Medulla oblongata (tissue), 1 donor: ENCODE data around the gene AEBP2.
"Not testable (repeated sequence)": the region's sequence is repeated elsewhere in the genome, so short reads cannot be mapped to it uniquely, and the experiment has no call there.

ENCODE experiments used
- DNase-seq: peaks from one replicate; pipeline ENCODE4 v3.0.0-alpha.2; 2015; ENCODE audit errors: extremely low spot score

AEBP2 gene

DNA sequence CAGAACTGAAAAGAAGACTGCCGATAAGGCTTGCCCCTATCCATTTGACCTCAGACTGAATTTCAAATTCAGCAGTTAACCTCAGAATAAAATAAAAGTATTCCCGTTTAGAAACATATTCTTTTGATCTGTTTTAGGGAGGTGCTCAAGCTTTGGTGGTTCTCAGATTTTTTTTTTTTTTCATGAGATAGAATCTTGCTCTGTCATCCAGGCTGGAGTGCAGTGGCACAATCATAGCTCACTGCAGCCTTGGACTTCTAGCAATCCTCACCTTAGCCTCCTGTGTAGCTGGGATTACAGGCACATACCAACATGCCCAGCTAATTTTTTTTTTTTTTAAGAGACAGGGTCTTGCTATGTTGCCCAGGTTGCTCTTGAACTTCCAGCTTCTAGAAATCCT lies 15.5 kb downstream of the AEBP2 start:
- no peak for DNase-seq

DNA sequence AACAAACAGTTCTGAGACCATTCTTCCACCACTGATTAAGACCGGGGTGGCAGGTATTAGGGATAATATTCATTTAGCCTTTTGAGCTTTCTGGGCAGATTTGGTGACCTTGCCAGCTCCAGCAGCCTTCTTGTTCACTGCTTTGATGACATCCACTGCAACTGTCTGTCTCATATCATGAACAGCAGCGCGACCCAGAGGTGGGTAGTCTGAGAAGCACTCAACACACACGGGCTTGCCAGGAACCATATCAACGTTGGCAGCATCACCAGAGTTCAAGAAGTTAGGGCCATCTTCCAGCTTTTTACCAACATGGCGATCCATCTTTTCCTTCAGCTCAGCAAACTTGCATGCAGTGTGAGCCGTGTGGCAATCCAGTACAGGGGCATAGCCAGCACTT lies 16.9 kb downstream of the AEBP2 start:
- DNase-seq, result no peak

DNA sequence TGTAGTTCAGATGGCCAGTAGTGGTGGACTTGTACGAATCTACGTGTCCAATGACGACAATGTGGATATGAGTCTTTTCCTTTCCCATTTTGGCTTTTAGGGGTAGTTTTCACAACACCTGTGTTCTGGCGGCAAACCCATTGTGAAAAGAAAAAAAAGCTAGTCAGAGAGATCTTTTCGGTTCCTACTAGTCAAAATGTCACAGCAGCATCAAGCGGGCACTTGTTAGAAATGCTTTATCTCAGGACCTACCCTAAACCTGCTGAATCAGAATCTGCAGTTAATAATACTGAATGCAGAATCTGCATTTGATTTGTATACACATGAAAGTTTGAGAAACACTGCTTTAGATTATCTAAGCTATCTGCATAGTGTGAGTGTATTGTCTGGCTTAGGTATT lies 18.3 kb downstream of the AEBP2 start:
- no peak for DNase-seq

DNA sequence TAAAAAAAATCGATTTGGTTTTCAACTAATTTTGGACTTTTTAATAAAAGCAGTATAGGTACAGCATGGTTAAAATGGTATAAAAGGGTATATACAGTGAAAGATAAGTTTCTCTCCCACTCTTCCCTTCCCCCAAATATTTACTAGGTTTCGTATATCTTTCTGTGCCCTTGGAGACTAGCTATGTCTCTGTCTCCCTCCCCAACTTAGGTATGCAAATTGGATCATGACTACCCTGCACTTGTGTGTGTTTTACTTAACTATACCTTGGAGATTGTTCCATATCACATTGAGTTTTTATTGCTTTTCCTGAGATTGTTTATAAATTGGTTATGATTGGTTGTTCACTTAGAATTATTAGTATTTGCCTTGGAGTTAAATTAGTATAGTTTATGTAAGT lies 19.4 kb downstream of the AEBP2 start:
- DNase-seq, result no peak

DNA sequence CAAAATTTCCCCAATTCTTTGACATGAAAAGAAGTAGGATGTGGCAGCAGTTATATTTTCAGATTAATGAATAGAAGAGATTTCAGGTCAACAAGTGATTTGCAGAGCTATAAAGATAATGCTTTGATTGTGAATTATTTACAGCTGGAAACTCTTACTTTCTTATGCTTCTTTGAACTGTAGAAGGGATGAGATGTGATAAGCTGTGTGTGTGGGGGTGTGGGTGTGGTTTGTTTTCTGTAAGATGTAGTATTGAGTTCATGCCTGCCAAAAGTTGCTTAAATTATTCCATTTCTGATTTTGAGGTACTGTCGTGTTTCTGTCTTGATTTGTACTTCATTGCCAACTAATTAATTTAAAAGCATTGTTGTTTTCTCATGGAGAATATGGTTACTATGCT lies 22.7 kb downstream of the AEBP2 start:
- DNase-seq, result no peak

DNA sequence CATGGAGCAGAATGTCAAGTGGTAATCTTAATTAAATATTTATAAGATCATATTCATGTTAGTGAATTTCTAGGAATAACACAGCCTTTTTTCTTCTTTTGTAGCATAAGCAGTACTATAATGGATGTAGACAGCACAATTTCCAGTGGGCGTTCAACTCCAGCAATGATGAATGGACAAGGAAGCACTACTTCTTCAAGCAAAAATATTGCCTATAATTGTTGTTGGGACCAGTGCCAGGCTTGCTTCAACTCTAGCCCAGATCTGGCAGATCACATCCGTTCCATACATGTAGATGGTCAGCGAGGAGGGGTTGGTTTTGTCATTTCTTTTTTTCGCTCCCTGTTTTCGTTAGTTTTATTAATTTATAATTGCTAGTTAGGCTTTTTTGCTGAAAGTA lies 23.1 kb downstream of the AEBP2 start:
- no peak for DNase-seq

DNA sequence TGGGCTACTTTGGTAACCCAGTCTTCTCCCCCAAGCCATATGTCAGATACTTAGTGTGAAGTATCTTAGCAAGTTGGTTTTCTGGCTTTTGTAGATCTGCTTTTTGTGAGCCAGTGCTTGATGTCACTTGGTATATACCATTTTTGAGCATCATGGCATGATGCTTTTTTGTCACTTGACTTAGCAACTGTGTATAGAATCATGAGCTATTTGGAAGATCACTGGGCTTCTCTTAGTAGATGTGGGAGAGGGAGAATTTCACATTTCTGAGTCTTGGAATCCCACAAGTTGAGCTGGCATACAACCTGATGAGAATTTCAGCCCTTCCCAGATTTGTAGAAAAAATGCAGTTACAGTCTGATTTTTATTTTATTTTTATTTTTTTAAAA lies 24.9 kb downstream of the AEBP2 start:
- DNase-seq, result no peak

DNA sequence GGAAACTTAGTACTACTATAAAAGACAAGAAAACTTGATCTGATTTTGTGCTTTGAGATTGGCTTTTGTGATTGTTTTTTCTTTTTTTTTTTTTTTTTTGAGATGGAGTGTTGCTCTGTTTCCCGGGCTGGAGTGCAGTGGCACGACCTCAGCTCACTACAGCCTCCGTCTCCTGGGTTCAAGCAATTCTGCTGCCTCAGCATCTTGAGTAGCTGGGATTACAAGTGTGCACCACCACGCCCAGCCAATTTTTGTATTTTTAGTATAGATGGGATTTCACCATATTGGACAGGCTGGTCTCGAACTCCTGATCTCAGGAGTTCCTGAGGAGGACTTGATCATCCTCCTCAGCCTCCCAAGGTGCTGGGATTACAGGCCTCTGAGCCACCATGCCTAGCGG lies 26.4 kb downstream of the AEBP2 start:
- no peak for DNase-seq

DNA sequence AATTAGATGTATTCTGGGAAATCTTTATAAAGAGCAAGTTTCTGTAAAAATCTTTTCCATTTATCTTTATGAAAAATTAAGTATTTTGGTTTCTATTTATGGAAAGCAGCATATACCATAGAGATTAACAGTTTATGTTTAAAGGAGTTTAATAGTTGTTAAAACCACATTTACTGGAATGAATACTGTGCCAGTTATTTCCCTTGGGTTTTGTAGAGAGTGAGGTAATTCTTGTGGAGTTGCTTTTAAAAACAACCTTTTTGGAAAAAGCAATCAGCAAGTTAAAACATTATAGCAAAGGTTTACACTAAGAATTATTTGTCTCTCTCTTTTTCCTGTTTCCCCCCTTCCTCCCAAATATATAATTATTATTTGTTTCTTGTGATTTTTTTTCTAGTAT lies 34.9 kb downstream of the AEBP2 start:
- DNase-seq, result no peak

DNA sequence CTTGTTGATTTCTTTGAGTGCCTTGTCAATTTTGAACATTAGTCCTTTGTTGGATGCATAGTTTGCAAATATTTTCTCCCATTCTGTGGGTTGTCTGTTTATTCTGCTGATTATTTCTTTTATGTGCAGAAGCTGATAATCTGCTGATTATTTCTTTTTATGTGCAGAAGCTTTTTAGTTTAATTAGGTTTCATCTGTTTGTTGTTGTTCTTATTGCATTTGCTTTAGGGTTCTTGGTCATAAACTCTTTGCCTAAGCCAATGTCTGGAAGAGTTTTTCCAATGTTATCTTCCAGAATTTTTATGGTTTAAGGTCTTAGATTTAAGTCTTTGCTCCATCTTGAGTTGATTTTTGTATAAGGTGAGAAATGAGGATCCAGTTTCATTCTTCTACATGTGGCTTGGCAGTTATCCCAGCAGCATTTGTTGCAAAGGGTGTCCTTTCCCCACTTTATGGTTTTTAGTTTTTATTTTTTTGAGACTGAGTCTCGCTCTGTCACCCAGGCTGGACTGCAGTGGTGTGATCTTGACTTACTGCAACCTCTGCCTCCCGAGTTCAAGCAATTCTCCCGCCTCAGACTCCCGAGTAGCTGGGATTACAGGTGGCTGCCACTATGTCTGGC lies 36.7 kb downstream of the AEBP2 start:
- not testable (repeated sequence) for DNase-seq

DNA sequence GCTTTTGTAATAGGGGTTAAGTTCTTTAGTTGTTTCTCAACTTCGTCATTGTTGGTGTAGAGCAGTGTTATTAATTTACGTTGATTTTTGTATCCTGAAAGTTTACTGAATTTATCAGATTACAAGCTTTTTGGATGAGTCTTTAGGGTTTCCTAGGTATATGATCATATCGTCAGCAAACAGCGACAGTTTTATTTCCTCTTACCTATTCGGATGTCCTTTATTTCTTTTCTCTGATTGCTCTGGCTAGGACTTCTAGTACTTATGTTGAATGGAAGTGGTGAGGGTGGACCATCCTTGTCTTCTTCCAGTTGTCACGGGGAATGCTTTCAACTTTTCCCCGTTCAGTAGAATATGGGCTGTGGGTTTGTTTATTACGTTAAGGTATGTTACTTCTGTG lies 37.8 kb downstream of the AEBP2 start:
- DNase-seq, result no peak

DNA sequence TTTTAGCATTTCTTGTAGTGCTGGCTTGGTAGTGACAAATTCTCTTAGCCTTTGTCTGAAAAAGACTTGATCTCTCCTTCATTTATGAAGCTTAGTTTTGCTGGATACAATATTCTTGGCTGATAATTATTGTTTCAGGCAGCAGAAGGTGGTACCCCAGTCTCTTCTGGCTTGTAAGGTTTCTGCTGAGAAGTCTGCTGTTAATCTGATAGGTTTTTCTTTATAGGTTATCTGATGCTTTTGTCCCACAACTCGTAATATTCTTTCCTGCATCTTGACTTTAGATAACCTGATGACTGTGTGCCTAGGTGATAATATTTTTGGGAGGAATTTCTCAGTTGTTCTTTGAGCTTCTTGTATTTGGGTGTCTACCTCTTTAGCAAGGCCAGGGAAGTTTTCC lies 41.2 kb downstream of the AEBP2 start:
- no peak for DNase-seq

DNA sequence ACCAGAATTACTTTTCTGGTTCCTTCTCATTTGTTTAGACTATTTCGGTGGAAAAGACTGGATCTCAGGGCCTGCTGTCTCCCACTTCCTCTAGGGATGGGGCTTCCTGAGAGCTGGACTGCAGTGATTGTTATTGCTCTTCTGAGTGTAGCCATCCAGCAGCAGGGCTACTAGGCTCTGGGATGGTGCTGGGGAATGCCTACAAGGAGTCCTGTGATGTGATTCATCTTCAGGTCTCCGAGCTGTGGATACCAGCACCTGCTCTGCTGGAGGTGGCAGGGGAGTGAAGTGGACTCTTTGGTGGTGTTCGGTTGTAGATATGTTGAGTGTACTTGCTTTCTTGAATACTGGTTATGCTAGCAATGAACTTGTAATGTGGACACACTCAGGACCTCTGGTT lies 42.7 kb downstream of the AEBP2 start:
- DNase-seq, result no peak

DNA sequence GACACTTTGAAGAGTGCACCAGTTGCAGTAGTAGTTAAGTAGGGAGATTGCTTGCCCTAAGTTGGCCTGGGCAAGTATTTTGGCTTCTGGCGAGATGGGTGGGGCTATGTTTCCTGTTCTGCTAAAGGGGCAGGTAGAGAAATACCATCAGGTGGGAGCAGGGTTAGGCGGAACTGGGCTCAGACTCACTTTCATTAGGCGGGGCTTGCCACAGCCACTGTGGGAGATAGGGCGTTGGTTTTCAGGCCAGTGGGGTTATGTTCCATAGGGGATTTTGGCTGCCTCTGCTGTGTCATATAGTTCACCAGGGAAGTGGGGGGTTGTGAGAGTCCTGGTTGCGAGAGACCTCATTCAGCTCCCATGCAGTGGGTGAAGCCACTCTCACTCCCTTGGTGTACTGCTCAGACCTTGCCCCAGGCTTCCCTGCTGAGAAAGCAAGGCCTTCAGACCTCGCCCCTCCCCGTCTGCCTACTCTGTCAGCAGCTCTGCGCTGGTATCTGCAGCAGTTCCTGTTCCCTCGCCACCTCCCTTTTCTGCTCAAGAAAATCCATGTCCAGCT lies 43.3 kb downstream of the AEBP2 start:
- no peak for DNase-seq

DNA sequence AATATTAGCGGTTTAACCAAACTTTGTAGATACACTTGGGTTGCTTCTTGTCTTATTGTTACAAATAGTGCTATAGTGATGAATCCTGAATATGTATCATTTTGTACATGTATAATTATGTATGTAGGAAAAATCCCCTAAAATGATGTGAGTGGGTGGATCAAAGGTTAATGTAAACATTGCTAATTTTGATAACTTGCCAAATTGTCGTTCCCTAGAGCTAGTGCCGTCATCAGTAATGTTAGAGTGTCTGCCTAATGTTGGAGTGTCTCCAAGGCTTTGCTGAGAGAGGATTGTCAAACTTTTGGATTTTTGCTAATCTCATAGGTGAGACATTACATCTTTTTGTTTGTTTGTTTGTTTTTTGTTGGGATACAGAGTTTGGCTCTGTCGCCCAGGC lies 44.4 kb downstream of the AEBP2 start:
- no peak for DNase-seq

DNA sequence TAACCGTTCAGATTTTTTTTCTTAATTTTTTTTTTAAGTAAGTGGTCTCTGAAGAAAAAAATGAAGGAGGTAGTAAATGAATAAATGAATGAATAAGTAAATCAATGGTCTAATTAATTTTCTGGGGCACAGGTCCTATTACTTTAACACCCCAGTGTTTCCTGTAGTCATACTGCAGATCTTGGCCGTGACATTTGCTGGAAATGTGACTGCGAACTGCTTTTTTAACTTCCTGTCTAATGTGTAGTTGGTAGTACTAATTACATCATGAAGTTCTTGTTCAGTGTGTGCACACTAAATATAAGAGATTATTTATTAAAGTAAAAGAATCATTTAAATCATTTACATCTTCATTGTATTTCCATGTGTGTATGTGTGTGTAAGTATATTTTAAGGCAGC lies 45.4 kb downstream of the AEBP2 start:
- DNase-seq, result no peak

DNA sequence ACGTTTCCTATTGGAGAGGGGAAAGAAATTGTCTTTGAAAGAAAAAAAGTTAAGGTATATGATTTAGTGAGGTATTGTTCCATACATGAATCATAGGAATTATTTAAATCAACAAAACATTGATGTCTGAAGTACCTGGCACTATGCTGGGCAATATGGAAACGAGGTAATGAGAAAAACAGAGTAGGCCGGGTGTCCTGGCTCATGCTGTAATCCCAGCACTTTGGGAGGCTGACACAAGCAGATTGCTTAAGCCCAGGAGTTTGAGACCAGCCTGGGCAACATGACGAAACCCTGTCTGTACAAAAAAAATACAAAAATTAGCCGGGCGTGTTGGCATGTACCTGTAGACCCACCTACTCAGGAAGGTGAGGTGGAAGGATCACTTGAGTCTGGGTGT lies 45.9 kb downstream of the AEBP2 start:
- DNase-seq, result no peak

DNA sequence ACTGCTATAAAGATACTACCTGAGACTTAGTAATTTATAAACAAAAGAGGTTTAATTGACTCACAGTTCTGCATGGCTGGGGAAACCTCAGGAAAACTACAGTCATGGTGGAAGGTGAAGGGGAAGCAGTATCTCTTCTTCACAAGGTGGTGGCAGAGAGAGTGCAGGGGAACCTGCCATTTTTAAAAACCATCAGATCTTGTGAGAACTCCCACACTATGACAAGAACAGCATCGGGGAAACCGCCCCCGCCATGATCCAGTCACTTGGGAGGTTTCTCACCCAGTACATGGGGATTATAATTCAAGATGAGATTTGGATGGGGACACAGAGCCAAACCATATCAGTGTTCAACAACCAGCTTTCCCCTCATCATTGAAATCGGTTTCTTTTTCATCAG lies 49.9 kb downstream of the AEBP2 start:
- DNase-seq, result no peak

DNA sequence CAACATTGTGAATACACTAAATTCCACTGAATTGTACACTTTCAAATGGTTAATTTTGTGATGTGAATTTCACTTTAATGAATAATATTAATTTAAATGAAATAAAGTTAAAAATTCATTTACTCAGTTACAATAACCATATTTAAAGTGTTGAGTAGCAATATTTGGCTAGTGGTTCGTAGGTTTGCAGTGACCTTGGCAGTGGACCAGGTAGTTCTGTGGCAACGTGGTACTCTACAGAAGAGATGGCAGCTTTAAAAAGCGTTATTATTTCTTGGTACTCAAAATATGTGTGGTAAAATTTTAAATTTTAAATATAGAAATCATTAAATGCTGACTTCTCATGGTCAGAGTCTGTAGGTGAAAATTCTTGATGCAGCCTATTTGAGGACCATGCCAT lies 51.6 kb downstream of the AEBP2 start:
- DNase-seq, result no peak

DNA sequence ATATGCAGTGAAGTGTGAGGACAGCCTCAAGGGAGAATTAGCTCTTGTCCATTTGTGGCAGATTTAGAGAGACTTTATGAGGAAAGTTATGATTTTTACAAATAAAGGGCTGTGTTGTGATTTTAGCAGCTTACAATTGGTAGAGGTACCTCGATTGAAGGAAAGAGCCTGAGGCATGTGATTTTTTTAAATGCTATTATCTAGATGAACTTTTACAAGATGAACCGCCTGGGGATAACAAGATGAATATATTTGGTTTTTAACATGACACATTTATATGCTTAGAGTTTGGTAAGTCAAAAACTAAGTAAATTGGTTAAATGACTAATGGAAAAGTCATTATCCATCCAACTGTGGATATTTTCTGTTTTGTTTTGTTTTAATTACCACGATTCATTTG lies 52.6 kb downstream of the AEBP2 start:
- no peak for DNase-seq

DNA sequence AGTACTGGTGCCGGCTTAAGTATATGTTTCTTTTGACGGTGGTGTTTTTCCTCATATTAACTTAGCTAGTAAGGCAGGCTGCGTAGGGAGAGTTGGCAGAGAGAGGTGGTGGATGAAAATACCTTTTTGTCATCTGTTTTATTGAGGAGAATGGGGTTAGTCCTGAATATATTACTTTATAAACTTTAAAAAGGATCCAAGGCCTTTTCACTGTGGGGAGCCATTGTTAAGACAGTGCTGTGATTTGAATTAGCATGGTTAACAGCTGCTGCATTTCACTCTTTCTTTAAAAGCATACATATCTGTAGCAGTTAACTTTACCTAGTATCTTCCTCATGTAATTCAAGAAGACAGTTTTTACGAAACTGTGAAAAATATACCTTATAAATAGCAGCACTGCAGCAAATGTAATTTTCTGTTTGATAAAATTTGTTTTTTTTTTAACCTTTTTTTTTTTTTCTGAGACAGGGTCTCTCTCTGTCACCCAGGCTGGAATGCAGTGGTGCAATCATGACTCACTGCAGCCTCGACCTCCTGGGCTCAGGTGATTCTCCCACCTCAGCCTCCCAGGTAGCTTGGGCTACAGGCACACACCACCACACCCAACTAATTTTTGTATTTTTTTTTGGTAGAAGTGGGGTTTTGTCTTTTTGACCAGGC lies 57.1 kb downstream of the AEBP2 start:
- no peak for DNase-seq

DNA sequence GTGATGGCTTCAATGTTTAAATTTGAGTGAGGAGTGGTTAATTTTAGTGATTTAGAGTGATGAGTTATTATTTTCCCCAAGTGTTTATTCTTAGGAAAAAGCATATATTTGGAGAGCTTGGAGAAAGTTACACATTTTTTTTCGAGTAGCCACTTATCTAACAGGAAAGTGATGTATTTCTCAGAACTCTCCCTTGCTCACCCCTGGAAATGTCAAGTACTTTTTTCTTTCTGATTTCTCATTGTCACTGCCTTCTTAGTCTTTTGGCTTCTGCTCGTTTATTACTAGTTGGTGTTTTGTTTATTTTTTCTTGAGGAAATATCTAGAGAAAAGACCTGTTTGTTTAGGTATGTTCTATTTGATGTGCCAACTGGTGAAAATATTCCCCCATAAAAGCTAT lies 58.8 kb downstream of the AEBP2 start:
- no peak for DNase-seq

DNA sequence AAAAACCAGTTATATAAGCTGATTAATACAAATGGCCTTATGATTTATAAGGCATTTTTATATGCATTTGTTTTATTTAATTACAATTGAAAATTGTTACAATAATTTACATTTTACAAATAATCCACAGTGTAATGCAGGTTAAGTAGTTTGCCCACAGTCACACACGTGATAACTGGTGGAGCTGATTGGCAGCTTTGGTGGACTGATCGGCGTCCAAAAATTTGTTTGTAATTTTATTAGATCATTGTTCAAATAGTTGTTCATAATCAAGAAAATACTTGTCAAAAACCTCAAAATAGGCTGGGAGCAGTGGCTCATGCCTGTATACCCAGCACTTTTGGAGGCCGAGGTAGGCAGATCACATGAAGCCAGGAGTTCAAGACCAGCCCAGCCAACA lies 59.7 kb downstream of the AEBP2 start:
- DNase-seq, result no peak

DNA sequence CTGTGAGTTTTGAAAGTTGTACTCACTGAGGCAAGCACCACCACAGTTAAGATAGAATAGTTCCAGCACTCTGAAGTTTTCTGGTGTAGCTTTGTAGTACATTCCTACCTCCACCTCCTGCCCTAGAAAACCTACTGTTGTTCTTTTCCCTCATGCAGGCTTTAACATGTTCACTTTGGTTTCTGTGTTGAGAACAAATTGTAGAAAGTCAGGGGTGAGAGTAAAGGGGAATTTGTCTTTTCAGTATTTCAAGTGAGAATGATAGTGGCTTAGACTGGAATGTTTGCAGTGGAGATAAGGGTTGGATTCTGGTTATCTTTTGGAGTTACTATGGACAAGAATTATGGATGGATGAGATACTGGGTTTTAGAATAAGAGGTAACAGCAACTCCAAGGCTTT lies 67.2 kb downstream of the AEBP2 start:
- DNase-seq, result no peak
